NCI-H460 (cell line): ENCODE results near the gene IMPACT. TPM values are rescaled to one million over a fixed set of nuclear protein-coding genes. Genes with fewer than 3 reads are reported as not detected.

Experiments used
- small RNA-seq, 2 experiments: library from RNA; depleted of rRNA; stranded (forward); fragments of <200 nt; gene quantifications; one replicate each; pipeline ENCODE3, GENCODE V24; 2014
- total RNA-seq: library from RNA; depleted of rRNA; stranded (reverse); fragments of >200 nt; shearing (Covaris generic); gene quantifications from 2 replicates; pipeline ENCODE4 v1.2.3, GENCODE V29; 2014; rRNA removed

Gene IMPACT
- total RNA-seq, 1 experiment from 2014 or later = 24.9 TPM

Small RNAs within 50 kb of the gene (small RNA-seq; reads per million reads assigned to genes)
- 0 reads per million in 2 experiments for gene RF00019

Other genes starting within 250 kb of the IMPACT start
- gene OSBPL1A, start 28.8 kb upstream of the IMPACT start, total RNA-seq = 23.6 and 25.2 TPM in 2 replicates
- gene HRH4, start 34.0 kb downstream of the IMPACT start, total RNA-seq = 0.12 and 0.29 TPM in 2 replicates